Keratinocyte (primary cell): ENCODE measurements around the gene CR1L.
"Not testable (repeated sequence)": the region's sequence is repeated elsewhere in the genome, so short reads cannot be mapped to it uniquely, and the experiment has no call there.

Source experiments
- CTCF ChIP-seq, 3 experiments: IDR thresholded peaks in 1 of 3; conservative IDR thresholded peaks in 1 of 3; optimal IDR thresholded peaks in 1 of 3; 2 replicates in 2 of 3; 3 replicates in 1 of 3; pipeline versions ENCODE3 to v1.5.1; 2011; ENCODE audit warnings: low read length in 3 of 3, mild to moderate bottlenecking in 3 of 3, moderate library complexity in 2 of 3, control low read depth in 1 of 3, inconsistent platforms in 1 of 3; ENCODE audit not compliant: insufficient read depth in 2 of 3; ENCODE audit errors: extremely low read depth in 1 of 3
- EZH2 ChIP-seq: IDR thresholded peaks from one replicate; pipeline ENCODE4 v1.6.1; 2012; ENCODE audit warnings: inconsistent platforms, mild to moderate bottlenecking, low read length, moderate library complexity

GRCh38 chr1:207682872-207683434 lies 38.0 kb downstream of the CR1L start:
- not testable (repeated sequence) for TF ChIP-seq CTCF (optimal IDR thresholded peaks at IDR 0.05 in 1 of 3, IDR thresholded peaks at IDR 0.05 in 1 of 3, conservative IDR thresholded peaks at IDR 0.05 in 1 of 3; ENCODE audit: extremely low read depth in 1 of 3, insufficient read depth in 2 of 3, low read length in 3 of 3); EZH2
